ENCODE measurements around the gene EPN1. TPM values are rescaled to one million over a fixed set of nuclear protein-coding genes. Genes with fewer than 3 reads are reported as not detected.

Gene EPN1
- total and polyA plus RNA-seq, 9 of the 15 experiments (the other 6 are each of a cell fraction or from before 2014, with no cell fraction given) = 0.08 to 138 (median 12.7) TPM

DNA sequence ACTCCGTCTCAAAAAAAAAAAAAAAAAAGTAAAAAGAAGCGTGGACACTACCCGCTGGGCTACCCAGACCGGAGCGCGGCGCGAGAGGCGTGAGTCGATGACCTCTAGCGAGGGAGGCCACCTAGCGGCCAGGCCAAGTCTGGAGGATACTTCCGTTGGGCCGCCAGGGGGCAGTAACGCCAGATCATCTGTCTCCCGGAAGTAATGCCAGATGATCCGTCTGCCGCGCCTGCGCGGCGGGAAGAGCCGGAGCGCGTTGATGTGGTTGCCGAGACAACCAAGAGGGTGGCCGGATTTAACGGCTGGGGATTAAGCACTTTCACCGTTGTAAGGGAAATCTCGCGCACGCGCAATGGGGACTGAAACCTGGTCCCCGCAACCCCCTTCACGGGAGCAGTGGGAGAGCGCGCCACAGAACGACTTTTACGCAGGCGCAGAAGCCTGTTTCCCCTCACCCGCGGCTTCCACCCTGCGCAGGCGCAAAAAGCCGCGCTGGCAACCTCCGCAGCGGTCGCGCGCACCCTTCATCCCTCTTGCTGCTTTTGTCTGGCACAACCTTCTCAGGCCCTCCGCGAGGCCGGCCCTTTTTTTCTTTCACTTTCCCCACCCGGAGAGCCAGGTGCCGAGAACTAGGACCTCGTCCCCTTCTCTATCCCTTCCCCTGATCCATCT lies 21.2 kb upstream of the EPN1 start (continued):
- TF ChIP-seq RERE (CRISPR knock-in tag; IDR thresholded peaks at IDR 0.05; ENCODE audit: borderline replicate concordance) (no peak), YBX1 (IDR thresholded peaks at IDR 0.05) (no peak), ZNF75A (CRISPR knock-in tag; IDR thresholded peaks at IDR 0.05) (no peak; the same call in 1 of the 2 replicates), ZNF12 (CRISPR knock-in tag; IDR thresholded peaks at IDR 0.05) (no peak), ARHGAP35 (IDR thresholded peaks at IDR 0.05; ENCODE audit: partially characterized antibody) (no peak), PURB (CRISPR knock-in tag; IDR thresholded peaks at IDR 0.05; ENCODE audit: low read depth) (no peak), TBP (optimal IDR thresholded peaks at IDR 0.05; ENCODE audit: low read depth, low read length) (peak; percentile 55), ZNF280A (IDR thresholded peaks at IDR 0.05; ENCODE audit: low read depth, partially characterized antibody) (no peak), NCOA6 (IDR thresholded peaks at IDR 0.05) (no peak), RBFOX2 (IDR thresholded peaks at IDR 0.05; ENCODE audit: low read depth, low read length) (peak; percentile 89), FOXM1 (IDR thresholded peaks at IDR 0.05; ENCODE audit: low read depth) (peak; percentile 34; the same call in 1 of the 2 replicates), FOXM1 (CRISPR knock-in tag; IDR thresholded peaks at IDR 0.05; ENCODE audit: low read depth) (no peak), ZNF263 (CRISPR knock-in tag; IDR thresholded peaks at IDR 0.05; ENCODE audit: borderline replicate concordance) (peak; percentile 69; the same call in 1 of the 2 replicates)
- TF ChIP-seq, protein P1, sequence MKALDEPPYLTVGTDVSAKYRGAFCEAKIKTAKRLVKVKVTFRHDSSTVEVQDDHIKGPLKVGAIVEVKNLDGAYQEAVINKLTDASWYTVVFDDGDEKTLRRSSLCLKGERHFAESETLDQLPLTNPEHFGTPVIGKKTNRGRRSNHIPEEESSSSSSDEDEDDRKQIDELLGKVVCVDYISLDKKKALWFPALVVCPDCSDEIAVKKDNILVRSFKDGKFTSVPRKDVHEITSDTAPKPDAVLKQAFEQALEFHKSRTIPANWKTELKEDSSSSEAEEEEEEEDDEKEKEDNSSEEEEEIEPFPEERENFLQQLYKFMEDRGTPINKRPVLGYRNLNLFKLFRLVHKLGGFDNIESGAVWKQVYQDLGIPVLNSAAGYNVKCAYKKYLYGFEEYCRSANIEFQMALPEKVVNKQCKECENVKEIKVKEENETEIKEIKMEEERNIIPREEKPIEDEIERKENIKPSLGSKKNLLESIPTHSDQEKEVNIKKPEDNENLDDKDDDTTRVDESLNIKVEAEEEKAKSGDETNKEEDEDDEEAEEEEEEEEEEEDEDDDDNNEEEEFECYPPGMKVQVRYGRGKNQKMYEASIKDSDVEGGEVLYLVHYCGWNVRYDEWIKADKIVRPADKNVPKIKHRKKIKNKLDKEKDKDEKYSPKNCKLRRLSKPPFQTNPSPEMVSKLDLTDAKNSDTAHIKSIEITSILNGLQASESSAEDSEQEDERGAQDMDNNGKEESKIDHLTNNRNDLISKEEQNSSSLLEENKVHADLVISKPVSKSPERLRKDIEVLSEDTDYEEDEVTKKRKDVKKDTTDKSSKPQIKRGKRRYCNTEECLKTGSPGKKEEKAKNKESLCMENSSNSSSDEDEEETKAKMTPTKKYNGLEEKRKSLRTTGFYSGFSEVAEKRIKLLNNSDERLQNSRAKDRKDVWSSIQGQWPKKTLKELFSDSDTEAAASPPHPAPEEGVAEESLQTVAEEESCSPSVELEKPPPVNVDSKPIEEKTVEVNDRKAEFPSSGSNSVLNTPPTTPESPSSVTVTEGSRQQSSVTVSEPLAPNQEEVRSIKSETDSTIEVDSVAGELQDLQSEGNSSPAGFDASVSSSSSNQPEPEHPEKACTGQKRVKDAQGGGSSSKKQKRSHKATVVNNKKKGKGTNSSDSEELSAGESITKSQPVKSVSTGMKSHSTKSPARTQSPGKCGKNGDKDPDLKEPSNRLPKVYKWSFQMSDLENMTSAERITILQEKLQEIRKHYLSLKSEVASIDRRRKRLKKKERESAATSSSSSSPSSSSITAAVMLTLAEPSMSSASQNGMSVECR (CRISPR knock-in tag; IDR thresholded peaks at IDR 0.05) = peak; percentile 93
- TF ChIP-seq, protein P2, sequence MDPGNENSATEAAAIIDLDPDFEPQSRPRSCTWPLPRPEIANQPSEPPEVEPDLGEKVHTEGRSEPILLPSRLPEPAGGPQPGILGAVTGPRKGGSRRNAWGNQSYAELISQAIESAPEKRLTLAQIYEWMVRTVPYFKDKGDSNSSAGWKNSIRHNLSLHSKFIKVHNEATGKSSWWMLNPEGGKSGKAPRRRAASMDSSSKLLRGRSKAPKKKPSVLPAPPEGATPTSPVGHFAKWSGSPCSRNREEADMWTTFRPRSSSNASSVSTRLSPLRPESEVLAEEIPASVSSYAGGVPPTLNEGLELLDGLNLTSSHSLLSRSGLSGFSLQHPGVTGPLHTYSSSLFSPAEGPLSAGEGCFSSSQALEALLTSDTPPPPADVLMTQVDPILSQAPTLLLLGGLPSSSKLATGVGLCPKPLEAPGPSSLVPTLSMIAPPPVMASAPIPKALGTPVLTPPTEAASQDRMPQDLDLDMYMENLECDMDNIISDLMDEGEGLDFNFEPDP (CRISPR knock-in tag; IDR thresholded peaks at IDR 0.05) = no peak
